ENCODE results near the gene GOLGA6A.
"Not testable (repeated sequence)": the region's sequence is repeated elsewhere in the genome, so short reads cannot be mapped to it uniquely, and the experiment has no call there.

DNA sequence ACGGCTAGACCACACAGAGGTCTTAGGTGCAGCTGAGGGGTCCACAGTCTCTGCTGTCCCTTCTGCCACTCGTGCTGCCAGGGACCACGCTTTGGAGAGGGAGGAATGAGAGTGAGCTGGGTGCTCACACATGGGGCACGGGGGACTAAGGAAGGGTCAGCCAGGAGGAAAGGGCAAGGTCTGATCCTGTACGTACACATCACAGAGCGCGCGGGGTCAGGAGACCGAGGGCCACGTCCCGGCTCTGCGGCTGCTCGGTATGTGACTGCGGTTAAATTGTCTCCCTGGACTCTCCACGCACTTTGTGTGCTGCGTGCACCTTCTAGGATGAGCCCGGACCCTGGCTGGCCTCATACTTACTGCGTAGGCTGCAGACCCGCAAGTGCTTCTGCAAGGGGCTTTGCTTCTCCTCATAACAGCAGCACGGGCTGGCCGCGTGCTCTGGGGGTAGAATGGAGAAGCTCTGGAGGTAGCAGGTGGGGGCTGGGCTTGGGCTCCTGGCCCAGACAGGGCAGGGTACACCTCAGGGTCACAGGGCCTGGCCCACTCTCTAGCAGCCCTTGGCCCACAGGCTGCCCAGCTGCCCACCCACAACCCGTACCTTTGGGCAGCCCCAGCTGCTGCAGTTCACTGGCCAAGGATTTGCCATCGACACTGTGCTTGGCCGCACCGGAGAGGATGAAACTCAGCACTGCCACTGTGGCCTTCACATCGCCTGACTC is 14.6 kb upstream of the GOLGA6A start:
- TF ChIP-seq, protein P1, sequence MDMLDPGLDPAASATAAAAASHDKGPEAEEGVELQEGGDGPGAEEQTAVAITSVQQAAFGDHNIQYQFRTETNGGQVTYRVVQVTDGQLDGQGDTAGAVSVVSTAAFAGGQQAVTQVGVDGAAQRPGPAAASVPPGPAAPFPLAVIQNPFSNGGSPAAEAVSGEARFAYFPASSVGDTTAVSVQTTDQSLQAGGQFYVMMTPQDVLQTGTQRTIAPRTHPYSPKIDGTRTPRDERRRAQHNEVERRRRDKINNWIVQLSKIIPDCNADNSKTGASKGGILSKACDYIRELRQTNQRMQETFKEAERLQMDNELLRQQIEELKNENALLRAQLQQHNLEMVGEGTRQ (IDR thresholded peaks at IDR 0.05; ENCODE audit: low read length): not testable (repeated sequence)
- TF ChIP-seq, protein P2, sequence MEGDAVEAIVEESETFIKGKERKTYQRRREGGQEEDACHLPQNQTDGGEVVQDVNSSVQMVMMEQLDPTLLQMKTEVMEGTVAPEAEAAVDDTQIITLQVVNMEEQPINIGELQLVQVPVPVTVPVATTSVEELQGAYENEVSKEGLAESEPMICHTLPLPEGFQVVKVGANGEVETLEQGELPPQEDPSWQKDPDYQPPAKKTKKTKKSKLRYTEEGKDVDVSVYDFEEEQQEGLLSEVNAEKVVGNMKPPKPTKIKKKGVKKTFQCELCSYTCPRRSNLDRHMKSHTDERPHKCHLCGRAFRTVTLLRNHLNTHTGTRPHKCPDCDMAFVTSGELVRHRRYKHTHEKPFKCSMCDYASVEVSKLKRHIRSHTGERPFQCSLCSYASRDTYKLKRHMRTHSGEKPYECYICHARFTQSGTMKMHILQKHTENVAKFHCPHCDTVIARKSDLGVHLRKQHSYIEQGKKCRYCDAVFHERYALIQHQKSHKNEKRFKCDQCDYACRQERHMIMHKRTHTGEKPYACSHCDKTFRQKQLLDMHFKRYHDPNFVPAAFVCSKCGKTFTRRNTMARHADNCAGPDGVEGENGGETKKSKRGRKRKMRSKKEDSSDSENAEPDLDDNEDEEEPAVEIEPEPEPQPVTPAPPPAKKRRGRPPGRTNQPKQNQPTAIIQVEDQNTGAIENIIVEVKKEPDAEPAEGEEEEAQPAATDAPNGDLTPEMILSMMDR (IDR thresholded peaks at IDR 0.05; ENCODE audit: control extremely low read depth in 1 of 3, insufficient read depth in 1 of 3, low read depth in 1 of 3, low read length in 3 of 3): not testable (repeated sequence)
- TF ChIP-seq CEBPB (IDR thresholded peaks at IDR 0.05; ENCODE audit: low read depth, low read length); POLR2A (IDR thresholded peaks at IDR 0.05; ENCODE audit: control extremely low read depth in 1 of 2, low read depth in 2 of 2, low read length in 2 of 2); POLR2AphosphoS5 (IDR thresholded peaks at IDR 0.05; ENCODE audit: low read depth, low read length); SIN3A (conservative IDR thresholded peaks at IDR 0.05 in 1 of 2, IDR thresholded peaks at IDR 0.05 in 1 of 2; ENCODE audit: low read depth in 1 of 2, low read length in 2 of 2); TCF12 (IDR thresholded peaks at IDR 0.05; ENCODE audit: low read depth, low read length); ASH2L (IDR thresholded peaks at IDR 0.05; ENCODE audit: low read length); KDM5A (IDR thresholded peaks at IDR 0.05; ENCODE audit: low read length); EZH2 (IDR thresholded peaks at IDR 0.05; ENCODE audit: low read depth, low read length, severe bottlenecking); SP1 (IDR thresholded peaks at IDR 0.05; ENCODE audit: low read depth, low read length); YY1 (IDR thresholded peaks at IDR 0.05; ENCODE audit: low read depth, low read length): not testable (repeated sequence)

Measured in H1 (cell line).